ENCODE results near the gene SLC9B1. TPM values are rescaled to one million over a fixed set of nuclear protein-coding genes. Genes with fewer than 3 reads are reported as not detected.
"Not testable (repeated sequence)": the region's sequence is repeated elsewhere in the genome, so short reads cannot be mapped to it uniquely, and the experiment has no call there.

Gene SLC9B1
- total and polyA plus RNA-seq, 4 donors: 0.13 to 1.6 (median 1.6) TPM; not detected in 1

DNA sequence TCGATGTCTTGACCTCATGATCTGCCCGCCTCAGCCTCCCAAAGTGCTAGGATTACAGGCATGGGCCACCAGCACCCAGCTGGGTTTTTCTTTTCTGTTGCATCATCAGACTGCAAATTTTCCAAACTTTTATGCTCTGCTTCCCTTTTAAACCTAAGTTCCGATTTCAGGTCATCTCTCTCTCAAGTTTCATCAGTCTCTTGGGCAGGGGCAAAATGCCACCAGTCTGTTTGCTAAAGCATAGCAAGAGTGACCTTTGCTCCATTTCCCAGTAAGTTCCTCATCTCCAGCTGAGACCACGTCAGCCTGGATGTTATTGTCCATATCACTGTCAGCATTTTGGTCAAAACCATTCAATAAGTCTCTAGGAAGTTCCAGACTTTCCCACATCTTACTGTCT lies 141.2 kb downstream of the SLC9B1 start:
- not testable (repeated sequence) for ATAC-seq (ENCODE audit: low FRiP score)

DNA sequence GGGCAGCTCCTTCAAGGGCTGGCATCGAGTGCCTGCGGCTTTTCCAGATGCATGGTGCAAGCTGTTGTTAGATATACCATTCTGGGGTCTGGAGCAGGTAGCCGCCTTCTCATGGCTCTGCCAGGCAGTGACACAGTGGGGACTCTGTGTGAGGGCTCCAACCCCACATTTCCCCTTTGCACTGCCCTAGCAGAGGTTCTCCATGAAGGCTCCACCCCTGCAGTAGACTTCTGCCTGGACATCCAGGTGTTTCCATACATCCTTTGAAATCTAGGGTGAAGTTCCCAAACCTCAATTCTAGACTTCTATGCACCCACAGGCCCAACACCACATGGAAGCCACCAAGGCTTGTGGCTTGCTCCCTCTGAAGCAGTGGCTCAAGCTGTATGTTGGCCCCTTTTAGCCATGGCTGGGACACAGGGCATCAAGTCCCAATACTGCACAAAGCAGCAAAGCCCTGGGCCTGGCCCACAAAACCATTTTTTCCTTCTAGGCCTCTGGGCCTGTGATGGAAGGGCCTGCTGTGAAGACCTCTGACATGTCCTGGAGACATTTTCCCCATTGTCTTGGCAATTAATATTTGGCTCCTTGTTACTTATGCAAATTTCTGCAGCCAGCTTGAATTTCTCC lies 141.9 kb downstream of the SLC9B1 start:
- DNase-seq; H3K4me3 ChIP-seq (ENCODE audit: low read length in 2 of 2); ATAC-seq (ENCODE audit: low FRiP score); H3K9me3 ChIP-seq (ENCODE audit: control insufficient read depth, low read length); intact Hi-C loops (cut with DNase I); H3K27ac ChIP-seq (ENCODE audit: low read depth in 1 of 2, low read length in 2 of 2); H3K27me3 ChIP-seq (ENCODE audit: control insufficient read depth in 1 of 2, insufficient read depth in 2 of 2, low read length in 1 of 2); H3K4me1 ChIP-seq (ENCODE audit: control insufficient read depth in 1 of 2, insufficient read depth in 2 of 2, low read length in 2 of 2); H3K36me3 ChIP-seq (ENCODE audit: control insufficient read depth in 1 of 2, insufficient read depth in 2 of 2, low read length in 1 of 2): not testable (repeated sequence)
- WGBS, 2 donors: 97 to 99% methylated on average over 3 of the region's 3 CpGs

More for the DNA sequence above, 141.2 kb downstream of the SLC9B1 start:
- H3K4me3 ChIP-seq (ENCODE audit: low read length in 2 of 2); H3K4me1 ChIP-seq (ENCODE audit: control insufficient read depth in 1 of 2, insufficient read depth in 2 of 2, low read length in 2 of 2); H3K9me3 ChIP-seq (ENCODE audit: control insufficient read depth, low read length); intact Hi-C loops (cut with DNase I); H3K27ac ChIP-seq (ENCODE audit: low read depth in 1 of 2, low read length in 2 of 2); H3K27me3 ChIP-seq (ENCODE audit: control insufficient read depth in 1 of 2, insufficient read depth in 2 of 2, low read length in 1 of 2); H3K36me3 ChIP-seq (ENCODE audit: control insufficient read depth in 1 of 2, insufficient read depth in 2 of 2, low read length in 1 of 2): not testable (repeated sequence)
- peak in 1 of 2 donors; percentile 69 for DNase-seq
- WGBS, 2 donors: 52 to 68% methylated on average over 4 of the region's 4 CpGs

DNA sequence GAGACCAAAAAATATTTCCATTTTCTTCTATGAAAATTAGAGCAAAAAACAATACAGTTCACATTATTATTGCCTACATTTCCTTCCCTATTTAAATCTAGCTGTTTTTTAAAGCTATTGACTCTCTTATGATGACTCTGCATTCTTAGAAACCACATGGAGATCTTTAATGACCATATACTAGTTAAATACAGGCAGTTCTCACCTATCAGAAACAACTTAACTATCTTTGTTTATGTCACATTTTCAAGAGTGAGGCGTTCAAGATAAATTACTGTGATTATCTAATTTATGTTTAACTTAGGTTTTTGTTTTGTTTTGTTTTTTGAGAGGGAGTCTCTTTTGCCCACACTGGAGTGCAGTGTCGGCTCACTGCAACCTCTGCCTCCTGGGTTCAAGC lies 147.7 kb downstream of the SLC9B1 start:
- H3K27ac ChIP-seq (ENCODE audit: low read depth in 1 of 2, low read length in 2 of 2): no peak overlapping the region
- no peaks in the 10 kb centered on the region for H3K27me3 ChIP-seq (ENCODE audit: control insufficient read depth in 1 of 2, insufficient read depth in 2 of 2, low read length in 1 of 2)
- H3K9me3 ChIP-seq (ENCODE audit: control insufficient read depth, low read length): no peaks in the 10 kb centered on the region
- no peak overlapping the region for H3K4me3 ChIP-seq (ENCODE audit: low read length in 2 of 2)
- H3K36me3 ChIP-seq (ENCODE audit: control insufficient read depth in 1 of 2, insufficient read depth in 2 of 2, low read length in 1 of 2): no peaks in the 10 kb centered on the region
- no peaks in the 10 kb centered on the region for H3K4me1 ChIP-seq (ENCODE audit: control insufficient read depth in 1 of 2, insufficient read depth in 2 of 2, low read length in 2 of 2)
- WGBS, 2 donors: 75 to 76% methylated on average over 2 of the region's 2 CpGs
- ATAC-seq (ENCODE audit: low FRiP score) (no peak), DNase-seq (no peak)
- intact Hi-C loops (cut with DNase I): no loop called here

DNA sequence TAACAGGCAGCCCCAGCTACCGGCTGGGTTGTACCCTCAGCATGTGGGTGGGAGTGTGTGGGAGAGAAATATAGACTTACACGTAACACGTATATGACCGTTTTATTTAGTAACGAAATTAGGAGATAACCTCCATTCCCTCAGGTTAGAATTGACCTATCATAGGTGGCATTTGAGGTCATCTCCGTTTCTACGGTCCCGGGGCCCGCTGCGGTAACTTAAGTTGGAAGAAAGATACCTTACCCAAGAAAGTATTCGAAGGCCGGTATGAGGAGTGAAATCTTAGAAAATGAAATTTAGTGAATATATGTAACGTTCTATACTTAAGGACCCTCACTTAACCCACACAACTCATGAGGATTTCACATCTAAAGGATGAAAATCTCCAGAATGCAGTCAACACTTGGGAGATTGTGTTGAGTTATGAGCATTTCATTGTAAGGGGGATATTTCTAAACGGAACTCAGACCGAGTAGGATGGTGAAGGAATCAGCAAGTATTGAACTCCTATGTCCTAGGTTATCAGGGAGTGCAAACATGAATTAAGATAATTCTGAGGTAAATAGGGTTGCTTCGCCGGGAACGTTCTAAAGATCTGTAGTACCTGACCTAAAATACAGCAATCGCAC lies 149.8 kb downstream of the SLC9B1 start:
- 11 to 14% methylated on average over 19 of the region's 19 CpGs for WGBS, 2 donors

DNA sequence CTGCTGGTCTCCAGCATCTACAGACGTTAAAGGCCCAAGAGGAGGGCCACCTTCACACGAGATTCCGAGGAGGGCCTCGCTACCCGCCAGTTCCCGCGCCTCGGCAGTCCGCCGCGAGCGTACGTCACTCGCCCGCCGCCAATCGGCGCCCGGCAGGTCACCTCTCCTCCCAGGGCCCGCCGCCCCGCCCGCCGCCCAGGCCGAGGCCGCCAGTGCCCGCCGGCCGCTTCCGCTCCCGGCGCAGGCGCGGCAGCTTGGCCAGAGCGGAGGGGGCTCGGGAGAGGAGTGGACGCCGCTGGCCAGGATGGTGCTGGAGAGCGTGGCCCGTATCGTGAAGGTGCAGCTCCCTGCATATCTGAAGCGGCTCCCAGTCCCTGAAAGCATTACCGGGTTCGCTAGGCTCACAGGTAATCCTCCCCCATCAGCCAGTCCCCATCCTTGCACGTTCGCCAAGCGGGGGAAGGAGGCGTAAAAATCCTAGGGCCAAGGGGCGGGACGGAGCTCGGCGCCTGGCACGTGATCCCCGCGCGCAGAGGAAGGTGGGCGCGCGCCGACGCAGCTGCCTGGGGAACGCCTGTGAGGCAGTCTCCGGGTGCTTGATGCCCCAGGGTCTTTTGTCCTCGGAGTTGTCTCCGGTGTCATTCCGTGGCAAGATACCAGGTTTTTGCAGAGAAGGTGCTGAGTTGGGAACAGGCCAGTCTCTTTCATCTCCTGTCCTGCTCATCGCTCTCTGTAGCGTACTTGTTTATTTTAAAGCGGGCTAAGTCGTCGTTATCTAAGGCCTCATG lies 150.5 kb downstream of the SLC9B1 start, which contains the start of gene CISD2:
Gene CISD2 (plus strand): TSS at position 212 of the 788 bp plus-strand sequence. CDS start 93 bp downstream, at position 305.
- H3K27me3 ChIP-seq (ENCODE audit: control insufficient read depth in 1 of 2, insufficient read depth in 2 of 2, low read length in 1 of 2): no peaks in the 10 kb centered on the region
- H3K4me3 ChIP-seq (ENCODE audit: low read length in 2 of 2): peak within 1 kb of the TSS; percentile 59 to 74
- H3K27ac ChIP-seq (ENCODE audit: low read depth in 1 of 2, low read length in 2 of 2): peak within 1 kb of the TSS; percentile 88 to 93
- peak; percentile 99 for ATAC-seq (ENCODE audit: low FRiP score)
- peak; percentile 96 to 98 for DNase-seq
- H3K4me1 ChIP-seq (ENCODE audit: control insufficient read depth in 1 of 2, insufficient read depth in 2 of 2, low read length in 2 of 2): no peaks in the 10 kb centered on the region
- H3K9me3 ChIP-seq (ENCODE audit: control insufficient read depth, low read length): no peaks in the 10 kb centered on the region
- H3K36me3 ChIP-seq (ENCODE audit: control insufficient read depth in 1 of 2, insufficient read depth in 2 of 2, low read length in 1 of 2): no peaks in the 10 kb centered on the region
- intact Hi-C loops (cut with DNase I): loop anchor here (1.0 to 10.0 kb wide), 4 partner anchors 42 to 367 kb away; partner anchors contain the start of genes UBE2D3 (in 2 of the 2) and NFKB1 (in 1 of the 2)
- WGBS, 2 donors: 0% methylated on average over 68 to 71 of the region's 71 CpGs

More for the DNA sequence above, 149.8 kb downstream of the SLC9B1 start:
- DNase-seq (peak in 1 of 2 donors; percentile 46), ATAC-seq (ENCODE audit: low FRiP score) (no peak)
- no peaks in the 10 kb centered on the region for H3K36me3 ChIP-seq (ENCODE audit: control insufficient read depth in 1 of 2, insufficient read depth in 2 of 2, low read length in 1 of 2)
- H3K4me3 ChIP-seq (ENCODE audit: low read length in 2 of 2): peak overlapping the region; percentile 59 to 74
- H3K9me3 ChIP-seq (ENCODE audit: control insufficient read depth, low read length): no peaks in the 10 kb centered on the region
- no peaks in the 10 kb centered on the region for H3K4me1 ChIP-seq (ENCODE audit: control insufficient read depth in 1 of 2, insufficient read depth in 2 of 2, low read length in 2 of 2)
- H3K27me3 ChIP-seq (ENCODE audit: control insufficient read depth in 1 of 2, insufficient read depth in 2 of 2, low read length in 1 of 2): no peaks in the 10 kb centered on the region
- intact Hi-C loops (cut with DNase I): loop anchor here (1.0 to 10.0 kb wide), 4 partner anchors 42 to 367 kb away; partner anchors contain the start of genes UBE2D3 (in 2 of the 2) and NFKB1 (in 1 of the 2)
- H3K27ac ChIP-seq (ENCODE audit: low read depth in 1 of 2, low read length in 2 of 2): peak overlapping the region in 1 of 2 donors; percentile 83

DNA sequence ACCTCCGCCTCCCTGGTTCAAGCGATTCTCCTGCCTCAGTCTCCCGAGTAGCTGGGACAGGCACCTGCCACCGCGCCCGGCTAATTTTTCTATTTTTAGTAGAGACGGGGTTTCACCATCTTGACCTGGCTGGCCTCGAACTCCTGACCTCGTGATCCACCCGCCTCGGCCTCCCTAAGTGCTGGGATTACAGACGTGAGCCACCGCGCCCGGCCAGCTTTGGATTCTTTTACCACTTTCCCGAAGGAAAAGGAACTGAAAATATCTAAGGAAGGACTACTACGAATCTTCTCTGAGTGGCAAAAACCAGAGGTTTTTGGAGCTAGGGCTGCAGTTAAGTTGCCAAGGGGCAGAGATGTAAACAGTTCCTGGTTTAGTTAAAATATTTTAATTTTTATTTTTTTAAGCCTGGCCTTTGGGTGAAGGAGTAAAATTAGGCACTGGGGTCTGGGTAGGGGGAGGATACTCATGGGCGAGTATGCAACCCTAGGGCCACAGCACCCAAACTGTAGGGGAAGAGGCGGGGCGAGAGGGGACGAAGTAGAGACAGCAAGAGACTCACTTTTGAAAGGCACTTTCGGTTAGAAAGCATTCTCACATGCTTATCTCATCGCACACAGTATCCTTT lies 151.2 kb downstream of the SLC9B1 start:
- peak; percentile 82 for ATAC-seq (ENCODE audit: low FRiP score)
- 3 to 12% methylated on average over 23 of the region's 23 CpGs for WGBS, 2 donors

DNA sequence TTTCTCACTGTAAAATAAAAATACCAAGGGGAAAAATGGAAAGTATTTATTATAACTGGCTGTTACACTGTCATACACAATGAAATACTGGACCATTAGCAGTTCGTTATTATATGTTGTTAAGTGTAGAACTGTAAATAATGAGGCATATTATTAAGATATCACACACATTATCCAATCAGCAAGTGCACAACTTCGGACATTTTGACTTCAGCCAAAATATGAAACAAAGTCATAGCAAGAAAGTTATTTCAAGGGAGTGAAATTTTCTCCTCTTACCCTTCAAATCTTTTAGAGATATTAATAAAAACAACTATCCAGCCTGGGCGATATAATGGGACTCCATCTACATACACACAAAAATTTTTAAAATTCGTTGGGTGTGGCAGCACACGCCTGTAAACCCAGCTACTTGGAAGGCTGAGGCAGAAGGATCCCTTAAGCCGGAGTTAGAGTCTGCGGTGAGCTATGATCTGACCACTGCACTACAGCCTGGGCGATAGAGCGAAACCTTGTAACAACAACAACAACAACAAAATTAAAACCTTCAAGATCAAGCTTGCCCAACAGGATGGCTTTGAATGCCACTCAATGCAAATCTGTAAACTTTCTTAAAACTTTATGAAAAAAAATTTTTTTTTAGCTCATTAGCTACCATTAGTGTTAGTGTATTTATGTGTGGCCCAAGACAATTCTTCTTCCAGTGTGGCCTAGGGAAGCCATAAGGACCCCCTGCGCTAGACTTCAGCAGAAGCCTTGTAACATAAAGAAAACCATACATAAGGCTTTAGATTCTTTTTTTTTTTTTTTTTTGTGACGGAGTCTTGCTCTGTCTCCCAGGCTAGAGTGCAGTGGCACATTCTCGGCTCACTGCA lies 152.0 kb downstream of the SLC9B1 start:
- H3K4me1 ChIP-seq (ENCODE audit: control insufficient read depth in 1 of 2, insufficient read depth in 2 of 2, low read length in 2 of 2): no peaks in the 10 kb centered on the region
- no peak for DNase-seq
- no peaks in the 10 kb centered on the region for H3K27me3 ChIP-seq (ENCODE audit: control insufficient read depth in 1 of 2, insufficient read depth in 2 of 2, low read length in 1 of 2)
- 70 to 77% methylated on average over 12 of the region's 12 CpGs for WGBS, 2 donors
- H3K4me3 ChIP-seq (ENCODE audit: low read length in 2 of 2): peak overlapping the region in 1 of 2 donors; percentile 59
- intact Hi-C loops (cut with DNase I): loop anchor here (5.0 to 10.0 kb wide), 3 partner anchors 40 to 365 kb away; partner anchors contain the start of genes NFKB1 (in 1 of the 2) and UBE2D3 (in 1 of the 2)
- no peaks in the 10 kb centered on the region for H3K36me3 ChIP-seq (ENCODE audit: control insufficient read depth in 1 of 2, insufficient read depth in 2 of 2, low read length in 1 of 2)
- peak overlapping the region; percentile 88 to 93 for H3K27ac ChIP-seq (ENCODE audit: low read depth in 1 of 2, low read length in 2 of 2)
- H3K9me3 ChIP-seq (ENCODE audit: control insufficient read depth, low read length): no peaks in the 10 kb centered on the region
- ATAC-seq (ENCODE audit: low FRiP score): no peak

More for the DNA sequence above, 151.2 kb downstream of the SLC9B1 start:
- H3K9me3 ChIP-seq (ENCODE audit: control insufficient read depth, low read length): no peaks in the 10 kb centered on the region
- H3K36me3 ChIP-seq (ENCODE audit: control insufficient read depth in 1 of 2, insufficient read depth in 2 of 2, low read length in 1 of 2): no peaks in the 10 kb centered on the region
- no peaks in the 10 kb centered on the region for H3K4me1 ChIP-seq (ENCODE audit: control insufficient read depth in 1 of 2, insufficient read depth in 2 of 2, low read length in 2 of 2)
- DNase-seq: peak in 1 of 2 donors; percentile 55
- peak overlapping the region; percentile 59 to 69 for H3K4me3 ChIP-seq (ENCODE audit: low read length in 2 of 2)
- H3K27ac ChIP-seq (ENCODE audit: low read depth in 1 of 2, low read length in 2 of 2): peak overlapping the region; percentile 88 to 93
- intact Hi-C loops (cut with DNase I): loop anchor here (5.0 to 10.0 kb wide), 3 partner anchors 41 to 366 kb away; partner anchors contain the start of genes NFKB1 (in 1 of the 2) and UBE2D3 (in 1 of the 2)
- H3K27me3 ChIP-seq (ENCODE audit: control insufficient read depth in 1 of 2, insufficient read depth in 2 of 2, low read length in 1 of 2): no peaks in the 10 kb centered on the region
